Thyroid gland (tissue), 4 donors: ENCODE measurements around the gene LFNG. TPM values are rescaled to one million over a fixed set of nuclear protein-coding genes. Genes with fewer than 3 reads are reported as not detected.

ENCODE experiments used
- DNase-seq, 2 donors: peaks; one replicate each; pipeline ENCODE4 v3.0.0-alpha.2; 2019
- H3K27ac ChIP-seq, 3 donors: fragments of 200-600 bp; sonication (generic); 1 replicate in 2 of 3; 2 replicates in 1 of 3; pipeline ENCODE4 v1.5.1; 2016 to 2019; ENCODE audit warnings: mild to moderate bottlenecking in 1 of 3, moderate library complexity in 1 of 3
- H3K27me3 ChIP-seq: fragments of 200-600 bp; sonication (generic); one replicate; pipeline ENCODE4 v1.5.1; 2019
- H3K36me3 ChIP-seq, 2 donors: fragments of 200-600 bp; sonication (generic); one replicate each; pipeline ENCODE4 v1.5.1; 2016 to 2019
- H3K4me1 ChIP-seq, 2 donors: fragments of 200-600 bp; sonication (generic); one replicate each; pipeline ENCODE4 v1.5.1; 2017 to 2019
- H3K4me3 ChIP-seq, 3 donors: fragments of 200-600 bp; sonication (generic); replicated peaks in 1 of 3; 1 replicate in 2 of 3; 2 replicates in 1 of 3; pipeline ENCODE4 v1.5.1; 2016; ENCODE audit warnings: mild to moderate bottlenecking in 1 of 3
- H3K9me3 ChIP-seq: fragments of 200-600 bp; sonication (generic); one replicate; pipeline ENCODE4 v1.5.1; 2017
- POLR2A ChIP-seq, 2 donors: fragments of 450-650 bp; IDR thresholded peaks; one replicate each; pipeline ENCODE4 v1.6.1; 2017; ENCODE audit warnings: antibody characterized with exemption in 2 of 2, mild to moderate bottlenecking in 2 of 2, moderate library complexity in 1 of 2
- WGBS, 2 donors: methylation state at CpG; one replicate each; pipeline ENCODE4 v1.1.5; 2017; 5-methylcytosine and 5-hydroxymethylcytosine counted together
- intact Hi-C: fragments of 100-400 bp; cut with DNase I; formaldehyde crosslinking; loops from one replicate; pipeline ENCODE4 v1.15.1; 2023
- total RNA-seq, 4 donors: library from RNA; depleted of rRNA; stranded (reverse); fragments of >200 nt; gene quantifications; one replicate each; pipeline ENCODE4 v1.2.3, GENCODE V29; 2016
- TF ChIP-seq, protein P1 (sequence below), 6 experiments: fragments of 200-600 bp in 3 of 6; fragments of 450-650 bp in 3 of 6; sonication (generic) in 3 of 6; IDR thresholded peaks; one replicate each; pipeline ENCODE4 v1.5.1; 2016 to 2019; ENCODE audit warnings: antibody characterized with exemption in 6 of 6, mild to moderate bottlenecking in 2 of 6, inconsistent platforms in 1 of 6, moderate library complexity in 1 of 6

The LFNG gene
- total RNA-seq, 4 donors from 2014 or later, result 3.8 to 6.1 (median 4.8) TPM

DNA sequence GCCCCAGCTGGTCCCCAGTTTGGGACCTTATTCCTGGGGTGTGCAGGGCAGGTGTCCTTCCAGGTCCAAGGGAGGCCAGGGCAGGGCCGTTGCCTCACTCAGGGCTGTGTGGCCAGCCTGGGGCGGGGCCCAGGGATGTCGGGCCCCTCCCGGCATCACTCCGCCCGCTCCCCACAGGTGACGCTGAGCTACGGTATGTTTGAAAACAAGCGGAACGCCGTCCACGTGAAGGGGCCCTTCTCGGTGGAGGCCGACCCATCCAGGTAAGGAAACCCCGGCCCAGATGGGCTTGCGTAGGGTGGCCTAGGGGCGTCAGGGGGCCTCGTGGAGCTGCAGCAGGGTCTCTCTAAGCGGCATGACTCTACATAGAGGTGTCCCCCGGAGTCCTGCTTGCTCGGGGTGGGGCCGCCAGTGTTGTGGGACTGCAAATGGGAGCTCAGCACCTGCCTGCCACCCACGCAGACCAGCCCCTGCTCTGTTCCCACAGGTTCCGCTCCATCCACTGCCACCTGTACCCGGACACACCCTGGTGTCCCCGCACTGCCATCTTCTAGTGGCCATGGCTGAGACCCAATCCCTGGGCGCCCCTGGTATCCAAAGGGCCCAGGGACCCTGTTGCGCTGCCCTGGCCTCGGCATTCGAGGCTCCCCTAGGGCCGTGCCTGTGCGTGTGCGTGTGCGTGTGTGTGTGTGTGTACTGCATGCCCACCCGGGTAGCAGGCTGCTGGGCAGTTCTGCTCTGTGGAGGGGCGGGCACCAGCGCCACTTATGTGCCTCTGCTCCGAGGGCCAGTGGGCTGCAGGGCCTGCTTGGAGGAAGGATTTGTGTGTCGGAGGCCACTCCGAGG lies 7.3 kb downstream of the LFNG start:
- no peak for TF ChIP-seq POLR2A (IDR thresholded peaks at IDR 0.05)
- TF ChIP-seq, protein P1, sequence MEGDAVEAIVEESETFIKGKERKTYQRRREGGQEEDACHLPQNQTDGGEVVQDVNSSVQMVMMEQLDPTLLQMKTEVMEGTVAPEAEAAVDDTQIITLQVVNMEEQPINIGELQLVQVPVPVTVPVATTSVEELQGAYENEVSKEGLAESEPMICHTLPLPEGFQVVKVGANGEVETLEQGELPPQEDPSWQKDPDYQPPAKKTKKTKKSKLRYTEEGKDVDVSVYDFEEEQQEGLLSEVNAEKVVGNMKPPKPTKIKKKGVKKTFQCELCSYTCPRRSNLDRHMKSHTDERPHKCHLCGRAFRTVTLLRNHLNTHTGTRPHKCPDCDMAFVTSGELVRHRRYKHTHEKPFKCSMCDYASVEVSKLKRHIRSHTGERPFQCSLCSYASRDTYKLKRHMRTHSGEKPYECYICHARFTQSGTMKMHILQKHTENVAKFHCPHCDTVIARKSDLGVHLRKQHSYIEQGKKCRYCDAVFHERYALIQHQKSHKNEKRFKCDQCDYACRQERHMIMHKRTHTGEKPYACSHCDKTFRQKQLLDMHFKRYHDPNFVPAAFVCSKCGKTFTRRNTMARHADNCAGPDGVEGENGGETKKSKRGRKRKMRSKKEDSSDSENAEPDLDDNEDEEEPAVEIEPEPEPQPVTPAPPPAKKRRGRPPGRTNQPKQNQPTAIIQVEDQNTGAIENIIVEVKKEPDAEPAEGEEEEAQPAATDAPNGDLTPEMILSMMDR (IDR thresholded peaks at IDR 0.05), result no peak
- intact Hi-C loops, result no loop called here
- no peak overlapping the region for H3K27ac ChIP-seq
- WGBS, 2 donors, result 88 to 92% methylated on average over 25 to 27 of the region's 40 CpGs
- H3K36me3 ChIP-seq, result no peaks in the 10 kb centered on the region
- no peak overlapping the region for H3K4me3 ChIP-seq
- H3K4me1 ChIP-seq, result peaks cover 22 to 68% of the 10 kb centered on the region in 2 donors
- H3K9me3 ChIP-seq, result no peaks in the 10 kb centered on the region
- DNase-seq, result no peak
- H3K27me3 ChIP-seq, result no peaks in the 10 kb centered on the region

DNA sequence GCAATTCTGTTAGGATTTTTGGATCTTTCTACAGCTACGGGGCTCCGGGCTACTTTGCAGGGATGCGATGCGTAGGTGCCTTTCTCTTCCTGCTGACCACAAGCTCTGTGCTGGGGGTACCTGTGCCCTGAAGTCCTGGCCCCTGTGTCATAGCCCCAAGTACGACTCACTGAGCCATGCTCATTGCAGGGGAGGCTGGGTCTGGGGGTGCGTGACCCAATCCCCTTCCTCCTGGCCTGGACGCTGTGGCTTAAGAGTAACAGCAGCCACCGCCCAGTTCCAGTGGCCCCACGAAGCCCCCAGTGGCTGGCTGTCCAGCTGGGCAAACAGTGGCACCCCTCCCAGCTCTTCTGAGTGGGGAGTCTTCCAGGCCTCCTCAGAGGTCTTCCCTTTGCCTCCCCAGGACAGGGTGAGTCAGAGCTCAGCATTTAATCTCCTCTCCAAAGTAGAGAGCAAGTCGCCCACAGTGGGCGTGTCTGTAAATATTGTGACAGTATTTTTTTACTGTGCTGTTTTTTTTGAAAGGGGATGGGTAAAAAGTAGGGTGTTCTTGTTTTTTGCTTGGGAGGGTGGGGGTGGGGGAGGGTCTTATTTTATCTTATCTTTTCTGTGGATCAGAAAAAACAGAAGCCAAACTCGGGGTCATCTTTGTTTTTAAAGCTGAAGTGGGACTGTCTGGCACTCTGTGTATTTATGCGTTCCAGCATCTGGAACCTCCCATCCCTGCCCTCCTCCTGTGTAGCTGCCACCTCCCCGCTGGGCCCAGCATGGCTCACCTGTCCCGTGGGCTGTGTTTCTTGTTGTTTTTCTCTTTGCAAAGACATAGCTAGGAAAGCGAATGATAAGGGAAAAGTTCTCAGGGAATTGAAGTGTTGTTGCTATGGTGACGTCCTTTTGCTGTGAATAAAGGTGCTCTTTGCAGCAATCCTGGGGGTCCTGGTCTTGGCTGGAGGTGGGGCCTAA lies 8.2 kb downstream of the LFNG start:
- 56 to 63% methylated on average over 11 to 13 of the region's 17 CpGs for WGBS, 2 donors
- Histone ChIP-seq H3K4me1 (peaks cover 21 to 61% of the 10 kb centered on the region in 2 donors), H3K4me3 (no peak overlapping the region), H3K36me3 (no peaks in the 10 kb centered on the region), H3K27me3 (no peaks in the 10 kb centered on the region), H3K27ac (no peak overlapping the region), H3K9me3 (no peaks in the 10 kb centered on the region)
- intact Hi-C loops, result no loop called here
- TF ChIP-seq, protein P1 (IDR thresholded peaks at IDR 0.05), result no peak
- no peak for TF ChIP-seq POLR2A (IDR thresholded peaks at IDR 0.05)
- DNase-seq, result no peak

DNA sequence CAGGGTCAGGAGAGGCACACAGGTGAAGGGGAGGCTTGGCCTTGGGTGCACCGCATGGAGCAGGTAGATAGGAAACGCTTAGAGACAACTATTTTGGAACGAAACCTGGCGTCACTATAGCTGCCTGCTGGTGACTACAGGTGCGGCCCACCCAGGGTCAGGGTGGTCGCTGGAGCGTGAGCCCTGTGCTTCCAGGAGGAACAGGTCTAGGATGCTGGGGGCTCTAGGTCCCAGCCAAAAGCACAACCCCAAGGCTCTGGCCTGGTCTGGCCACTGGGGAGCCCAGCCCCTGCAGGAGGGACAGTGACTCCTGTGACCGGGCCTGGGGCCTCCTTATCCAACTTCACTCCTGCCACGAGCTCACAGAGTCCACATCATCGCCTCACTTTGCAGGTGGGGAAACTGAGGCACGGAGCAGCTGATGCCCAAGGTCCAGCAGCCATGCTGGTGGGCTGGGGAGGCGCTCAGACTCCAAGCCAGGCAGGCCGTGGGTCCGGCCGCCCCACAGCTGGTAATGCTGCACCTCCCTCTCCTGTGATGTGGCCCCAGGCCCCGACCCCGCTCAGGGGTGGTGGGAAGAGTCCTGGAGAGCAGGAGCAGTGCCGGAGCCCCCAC lies 9.0 kb downstream of the LFNG start:
- no peak overlapping the region for H3K4me3 ChIP-seq
- H3K27ac ChIP-seq, result no peak overlapping the region
- H3K36me3 ChIP-seq, result no peaks in the 10 kb centered on the region
- intact Hi-C loops, result no loop called here
- H3K9me3 ChIP-seq, result no peaks in the 10 kb centered on the region
- TF ChIP-seq, protein P1 (IDR thresholded peaks at IDR 0.05), result no peak
- TF ChIP-seq POLR2A (IDR thresholded peaks at IDR 0.05), result no peak
- no peaks in the 10 kb centered on the region for H3K27me3 ChIP-seq
- peaks cover 14 to 53% of the 10 kb centered on the region in 2 donors for H3K4me1 ChIP-seq
- 78 to 84% methylated on average over 10 to 17 of the region's 18 CpGs for WGBS, 2 donors
- no peak for DNase-seq

DNA sequence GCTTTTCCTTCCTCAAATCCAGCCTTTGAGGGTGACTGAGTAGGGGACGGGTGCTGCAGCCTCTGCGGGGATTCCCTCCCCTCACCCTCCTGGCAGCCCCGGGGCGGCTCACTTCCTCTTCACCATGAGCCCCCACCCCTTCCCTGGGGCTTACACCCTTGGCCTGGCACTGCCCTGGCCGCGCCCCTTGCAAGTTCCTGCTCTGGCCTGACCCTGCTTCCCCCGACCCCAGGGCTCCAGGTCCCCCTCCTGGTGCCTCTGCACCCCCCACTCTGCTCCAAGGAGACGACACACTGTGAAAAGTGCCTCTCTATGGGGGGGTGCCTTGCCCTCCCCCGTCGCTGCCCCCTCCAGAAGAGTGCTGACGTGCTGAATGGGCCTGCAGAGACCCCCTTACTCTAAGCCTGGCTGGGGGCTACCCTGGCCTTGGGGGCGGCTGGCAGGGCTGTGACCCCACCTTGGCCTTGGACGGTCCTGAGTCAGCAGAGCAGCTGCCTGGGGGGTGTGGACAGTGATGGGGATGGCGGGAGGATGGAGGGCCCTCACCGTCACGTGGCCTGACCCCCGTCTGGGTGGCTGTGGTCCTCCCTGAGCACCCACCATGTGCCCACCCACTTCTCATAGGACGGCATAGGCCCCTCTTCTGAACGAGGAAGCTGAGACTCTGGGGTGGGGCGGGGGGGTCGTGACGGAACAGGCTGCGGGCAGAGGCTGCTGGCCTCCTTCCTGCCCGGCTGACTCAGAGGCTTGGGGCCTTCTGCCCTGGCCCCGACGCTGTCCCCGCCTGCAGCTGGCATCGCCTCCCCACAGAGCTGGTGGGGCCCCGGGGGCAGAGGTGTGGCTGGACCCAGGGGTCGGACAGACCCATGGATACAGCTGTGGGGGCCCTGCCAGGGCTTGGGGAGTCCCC lies 9.8 kb downstream of the LFNG start:
- intact Hi-C loops, result no loop called here
- Histone ChIP-seq H3K4me3 (no peak overlapping the region), H3K4me1 (peaks cover 6 to 45% of the 10 kb centered on the region in 2 donors), H3K9me3 (no peaks in the 10 kb centered on the region), H3K27me3 (no peaks in the 10 kb centered on the region), H3K27ac (peak overlapping the region in 1 of 3 donors; percentile 30), H3K36me3 (no peaks in the 10 kb centered on the region)
- TF ChIP-seq POLR2A (IDR thresholded peaks at IDR 0.05), result no peak
- TF ChIP-seq, protein P1 (IDR thresholded peaks at IDR 0.05), result no peak
- DNase-seq, result no peak
- 58 to 70% methylated on average over 12 to 19 of the region's 30 CpGs for WGBS, 2 donors
